ENCODE data around the gene PDE4A.

- no peak for TF ChIP-seq IRF2 (CRISPR knock-in tag; IDR thresholded peaks at IDR 0.05)
- no peak for TF ChIP-seq MXI1 (IDR thresholded peaks at IDR 0.05; ENCODE audit: borderline replicate concordance, low read depth, low read length)
- no peak for TF ChIP-seq ARID3A (IDR thresholded peaks at IDR 0.05; ENCODE audit: low read depth, low read length)
- no peak for TF ChIP-seq CTCF (CRISPR knock-in tag; IDR thresholded peaks at IDR 0.05)
- no peak for TF ChIP-seq SALL2 (CRISPR knock-in tag; IDR thresholded peaks at IDR 0.05)
- TF ChIP-seq RFXAP (CRISPR knock-in tag; IDR thresholded peaks at IDR 0.05; ENCODE audit: borderline replicate concordance), result no peak
- no peak for TF ChIP-seq MTF2 (CRISPR knock-in tag; IDR thresholded peaks at IDR 0.05; ENCODE audit: borderline replicate concordance)
- no peak for TF ChIP-seq ELF4 (CRISPR knock-in tag; IDR thresholded peaks at IDR 0.05; ENCODE audit: borderline replicate concordance)
- TF ChIP-seq GTF3A (CRISPR knock-in tag; conservative IDR thresholded peaks at IDR 0.05), result no peak
- no peak for TF ChIP-seq ZNF10 (CRISPR knock-in tag; IDR thresholded peaks at IDR 0.05; ENCODE audit: borderline replicate concordance, low read depth)
- TF ChIP-seq NR3C1 (CRISPR knock-in tag; IDR thresholded peaks at IDR 0.05), result no peak
Observed at GRCh38 chr19:10418485-10419199, 1.7 kb upstream of the PDE4A start.
